CD14-positive monocyte (primary cell): ENCODE measurements around the gene RAB3C. TPM values are rescaled to one million over a fixed set of nuclear protein-coding genes. Genes with fewer than 3 reads are reported as not detected.

Experiments
- DNase-seq, 3 donors: peaks; one replicate each; pipeline ENCODE4 v3.0.0-alpha.2; 2011 to 2022
- H2AFZ ChIP-seq: 2 replicates; pipeline ENCODE4 v1.6.0; 2012; ENCODE audit warnings: mild to moderate bottlenecking, low read depth, low read length, inconsistent platforms; ENCODE audit not compliant: insufficient read depth, poor library complexity, severe bottlenecking
- H3K27ac ChIP-seq, 2 donors: 1 replicate in 1 of 2; 2 replicates in 1 of 2; pipeline ENCODE4 v1.5.1; 2012 to 2013; ENCODE audit warnings: low read length in 2 of 2, control low read depth in 1 of 2, inconsistent platforms in 1 of 2, low read depth in 1 of 2, mild to moderate bottlenecking in 1 of 2
- H3K27me3 ChIP-seq, 2 donors: one replicate each; pipeline versions ENCODE4 v1.6.0 to v1.6.1; 2011 to 2013; ENCODE audit warnings: low read length in 2 of 2; ENCODE audit not compliant: control insufficient read depth in 2 of 2, insufficient read depth in 2 of 2
- H3K36me3 ChIP-seq, 2 donors: replicated peaks in 1 of 2; 1 replicate in 1 of 2; 2 replicates in 1 of 2; pipeline versions ENCODE4 v1.5.1 to v1.6.1; 2012 to 2013; ENCODE audit warnings: low read length in 2 of 2, control low read depth in 1 of 2, inconsistent platforms in 1 of 2, mild to moderate bottlenecking in 1 of 2; ENCODE audit not compliant: insufficient read depth in 2 of 2, control insufficient read depth in 1 of 2
- H3K4me1 ChIP-seq, 2 donors: 1 replicate in 1 of 2; 2 replicates in 1 of 2; pipeline versions ENCODE4 v1.5.1 to v1.6.1; 2012 to 2013; ENCODE audit warnings: low read length in 2 of 2, control low read depth in 1 of 2, inconsistent platforms in 1 of 2, mild to moderate bottlenecking in 1 of 2, moderate library complexity in 1 of 2; ENCODE audit not compliant: insufficient read depth in 2 of 2, control insufficient read depth in 1 of 2
- H3K4me2 ChIP-seq: replicated peaks from 2 replicates; pipeline ENCODE3; 2012; ENCODE audit warnings: low read length, moderate library complexity, mild to moderate bottlenecking; ENCODE audit not compliant: poor library complexity, severe bottlenecking; ENCODE audit errors: extremely low read depth
- H3K4me3 ChIP-seq, 3 experiments: fragments of 200-600 bp in 1 of 3; sonication (generic) in 1 of 3; replicated peaks in 1 of 3; 1 replicate in 2 of 3; 2 replicates in 1 of 3; pipeline ENCODE4 v1.5.1; 2011 to 2013; ENCODE audit warnings: low read length in 3 of 3, mild to moderate bottlenecking in 3 of 3, control low read depth in 2 of 3, low read depth in 2 of 3, inconsistent platforms in 1 of 3, moderate library complexity in 1 of 3
- H3K79me2 ChIP-seq: 2 replicates; pipeline ENCODE4 v1.6.0; 2012; ENCODE audit warnings: mild to moderate bottlenecking, control low read depth, inconsistent platforms, low read length, moderate library complexity; ENCODE audit not compliant: insufficient read depth
- H3K9ac ChIP-seq: 2 replicates; pipeline ENCODE4 v1.6.0; 2017; ENCODE audit warnings: low read length, mild to moderate bottlenecking; ENCODE audit not compliant: insufficient read depth, poor library complexity, severe bottlenecking
- H3K9me3 ChIP-seq, 2 donors: replicated peaks in 1 of 2; 1 replicate in 1 of 2; 2 replicates in 1 of 2; pipeline versions ENCODE4 v1.5.1 to v1.6.1; 2012 to 2013; ENCODE audit warnings: low read length in 2 of 2, control low read depth in 1 of 2; ENCODE audit not compliant: control insufficient read depth in 1 of 2, insufficient read depth in 1 of 2
- H4K20me1 ChIP-seq: 2 replicates; pipeline ENCODE4 v1.6.0; 2012; ENCODE audit warnings: mild to moderate bottlenecking, low read length, control low read depth, moderate library complexity; ENCODE audit not compliant: insufficient read depth
- H3K27ac Mint-ChIP-seq, 7 donors: one replicate each; pipeline ENCODE4 v1.8.0; 2020; ENCODE audit warnings: mild to moderate bottlenecking in 7 of 7, mixed read lengths in 7 of 7, moderate library complexity in 6 of 7, inconsistent platforms in 2 of 7
- H3K27me3 Mint-ChIP-seq, 3 donors: one replicate each; pipeline ENCODE4 v1.8.0; 2021 to 2022; ENCODE audit warnings: low read depth in 3 of 3, mild to moderate bottlenecking in 3 of 3, mixed read lengths in 3 of 3, moderate library complexity in 3 of 3, inconsistent platforms in 1 of 3
- H3K36me3 Mint-ChIP-seq, 2 donors: one replicate each; pipeline ENCODE4 v1.8.0; 2020; ENCODE audit warnings: mixed read lengths in 2 of 2, inconsistent platforms in 1 of 2, mild to moderate bottlenecking in 1 of 2
- H3K4me1 Mint-ChIP-seq: one replicate; pipeline ENCODE4 v1.8.0; 2020; ENCODE audit warnings: mild to moderate bottlenecking, mixed read lengths
- H3K4me3 Mint-ChIP-seq, 2 donors: one replicate each; pipeline ENCODE4 v1.8.0; 2020; ENCODE audit warnings: mild to moderate bottlenecking in 2 of 2, mixed read lengths in 2 of 2, moderate library complexity in 1 of 2
- H3K9me3 Mint-ChIP-seq, 7 donors: one replicate each; pipeline ENCODE4 v1.8.0; 2020 to 2022; ENCODE audit warnings: mixed read lengths in 7 of 7, mild to moderate bottlenecking in 6 of 7, moderate library complexity in 6 of 7, inconsistent platforms in 2 of 7
- WGBS: methylation state at CpG from one replicate; pipeline ENCODE4 v1.1.5; 2013; ENCODE audit warnings: missing lambda C conversion rate; ENCODE audit not compliant: insufficient coverage; 5-methylcytosine and 5-hydroxymethylcytosine counted together
- intact Hi-C, 2 donors: fragments of 100-400 bp; cut with micrococcal nuclease; formaldehyde crosslinking; loops; one replicate each; pipeline versions ENCODE4 v1.15.0 to v1.15.1; 2023
- polyA plus RNA-seq, 3 donors: library from polyadenylated mRNA; depleted of rRNA in 1 of 3; unstranded in 2 of 3; stranded (reverse) in 1 of 3; fragments of 300-500 nt in 2 of 3; fragments of >200 nt in 1 of 3; fragmentation: Illumina TruSeq in 2 of 3; gene quantifications; 1 replicate in 2 of 3; 2 replicates in 1 of 3; pipeline ENCODE4 v1.2.3, GENCODE V29; 2012 to 2021
- TF ChIP-seq, protein P1 (sequence below): fragments of 200-600 bp; IDR thresholded peaks from one replicate; pipeline ENCODE4 v1.8.0; 2022; ENCODE audit warnings: antibody characterized with exemption, mild to moderate bottlenecking

The RAB3C gene
- polyA plus RNA-seq, 3 donors, result under 0.01 to 0.81 TPM; not detected in 1

DNA sequence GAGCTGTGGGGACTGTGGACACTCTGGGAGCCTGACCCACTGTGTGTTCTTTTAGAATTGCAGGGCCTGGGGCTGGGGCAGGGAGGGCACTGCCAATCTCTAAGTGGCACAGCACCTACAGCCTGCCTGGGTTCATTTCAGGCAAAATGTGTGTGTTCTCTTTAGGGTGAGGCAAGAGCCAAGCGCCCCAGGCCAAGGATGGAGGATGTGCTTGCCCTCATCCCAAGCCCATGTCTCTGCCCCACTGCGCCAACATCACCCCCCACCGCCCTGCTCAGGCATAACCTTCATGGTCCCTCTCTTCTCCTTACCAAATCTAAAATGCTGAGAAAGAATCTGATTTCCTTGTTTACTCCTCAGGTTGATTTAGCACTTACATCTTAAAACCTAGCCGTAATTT is 304.4 kb downstream of the RAB3C start:
- Histone ChIP-seq H2AFZ (peak overlapping the region; percentile 70), H3K4me1 (no peaks in the 10 kb centered on the region), H3K27me3 (no peaks in the 10 kb centered on the region), H3K9me3 (no peaks in the 10 kb centered on the region), H4K20me1 (no peaks in the 10 kb centered on the region), H3K9ac (no peak overlapping the region), H3K79me2 (no peaks in the 10 kb centered on the region), H3K36me3 (no peaks in the 10 kb centered on the region), H3K4me2 (no peak overlapping the region), H3K27ac (no peak overlapping the region), H3K4me3 (no peak overlapping the region)
- intact Hi-C loops, result loop anchor here (5.0 kb wide), 2 partner anchors 120 to 285 kb away; no protein-coding TSS in a partner anchor
- Mint-ChIP-seq H3K36me3 (no peaks in the 10 kb centered on the region), H3K4me1 (peaks cover 12% of the 10 kb centered on the region), H3K9me3 (peaks cover 0 to 3% (median 0%) of the 10 kb centered on the region in 7 donors), H3K27ac (peak overlapping the region in 1 of 7 donors; percentile 2), H3K4me3 (no peak overlapping the region), H3K27me3 (peaks cover 0 to 2% (median 2%) of the 10 kb centered on the region in 3 donors)
- 93% methylated on average over 3 of the region's 4 CpGs for WGBS
- DNase-seq, result no peak
- TF ChIP-seq, protein P1, sequence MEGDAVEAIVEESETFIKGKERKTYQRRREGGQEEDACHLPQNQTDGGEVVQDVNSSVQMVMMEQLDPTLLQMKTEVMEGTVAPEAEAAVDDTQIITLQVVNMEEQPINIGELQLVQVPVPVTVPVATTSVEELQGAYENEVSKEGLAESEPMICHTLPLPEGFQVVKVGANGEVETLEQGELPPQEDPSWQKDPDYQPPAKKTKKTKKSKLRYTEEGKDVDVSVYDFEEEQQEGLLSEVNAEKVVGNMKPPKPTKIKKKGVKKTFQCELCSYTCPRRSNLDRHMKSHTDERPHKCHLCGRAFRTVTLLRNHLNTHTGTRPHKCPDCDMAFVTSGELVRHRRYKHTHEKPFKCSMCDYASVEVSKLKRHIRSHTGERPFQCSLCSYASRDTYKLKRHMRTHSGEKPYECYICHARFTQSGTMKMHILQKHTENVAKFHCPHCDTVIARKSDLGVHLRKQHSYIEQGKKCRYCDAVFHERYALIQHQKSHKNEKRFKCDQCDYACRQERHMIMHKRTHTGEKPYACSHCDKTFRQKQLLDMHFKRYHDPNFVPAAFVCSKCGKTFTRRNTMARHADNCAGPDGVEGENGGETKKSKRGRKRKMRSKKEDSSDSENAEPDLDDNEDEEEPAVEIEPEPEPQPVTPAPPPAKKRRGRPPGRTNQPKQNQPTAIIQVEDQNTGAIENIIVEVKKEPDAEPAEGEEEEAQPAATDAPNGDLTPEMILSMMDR, result no peak

DNA sequence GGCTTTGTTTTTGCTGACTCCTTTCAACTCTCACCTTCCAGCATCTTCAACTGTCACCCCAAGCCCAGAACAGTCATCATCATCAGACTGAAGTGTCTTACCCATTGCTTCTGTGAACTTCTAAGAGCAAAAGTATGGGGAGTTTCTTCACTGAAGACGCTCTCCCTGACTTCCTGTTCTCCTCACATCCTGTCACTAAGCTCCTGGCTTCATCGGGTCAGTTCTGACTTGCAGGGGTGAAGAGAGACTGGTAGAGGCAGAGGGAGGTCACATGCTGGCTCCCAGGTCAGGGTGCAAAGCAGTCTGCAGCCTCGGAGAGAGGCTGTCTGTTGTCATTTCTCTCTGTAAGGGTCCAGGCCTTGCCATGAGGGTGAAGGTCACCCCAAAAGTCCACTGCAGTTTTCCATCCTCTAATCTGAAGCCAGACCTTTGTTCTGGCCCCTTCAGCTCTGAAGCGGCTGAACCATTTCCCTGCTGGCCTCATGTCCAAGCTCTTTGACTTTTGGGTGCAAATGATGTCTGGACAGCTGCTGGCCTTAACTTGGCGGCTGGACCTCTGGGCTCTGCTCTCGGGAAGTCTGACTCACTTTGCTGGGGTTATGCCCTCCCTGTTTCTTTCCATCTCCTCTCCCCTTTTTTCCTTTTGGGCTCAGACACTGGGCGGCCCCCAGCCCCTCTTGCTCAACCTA is 305.0 kb downstream of the RAB3C start:
- Histone ChIP-seq H3K4me2 (no peak overlapping the region), H3K36me3 (no peaks in the 10 kb centered on the region), H3K4me1 (no peaks in the 10 kb centered on the region), H3K4me3 (no peak overlapping the region), H4K20me1 (no peaks in the 10 kb centered on the region), H3K27ac (no peak overlapping the region), H3K79me2 (no peaks in the 10 kb centered on the region), H2AFZ (peak overlapping the region; percentile 59), H3K9ac (no peak overlapping the region), H3K9me3 (no peaks in the 10 kb centered on the region), H3K27me3 (no peaks in the 10 kb centered on the region)
- Mint-ChIP-seq H3K27ac (peak overlapping the region in 1 of 7 donors; percentile 2), H3K4me3 (no peak overlapping the region), H3K27me3 (peaks cover 0 to 2% (median 2%) of the 10 kb centered on the region in 3 donors), H3K36me3 (no peaks in the 10 kb centered on the region), H3K9me3 (peaks cover 0 to 3% (median 0%) of the 10 kb centered on the region in 7 donors), H3K4me1 (peaks cover 12% of the 10 kb centered on the region)
- intact Hi-C loops, result loop anchor here (5.0 kb wide), 2 partner anchors 119 to 284 kb away; no protein-coding TSS in a partner anchor
- 96% methylated on average over 4 of the region's 7 CpGs for WGBS
- TF ChIP-seq, protein P1, result no peak
- peak in 1 of 3 donors; percentile 7 for DNase-seq
